B cell (primary cell): ENCODE results near the gene ASPG. TPM values are rescaled to one million over a fixed set of nuclear protein-coding genes. Genes with fewer than 3 reads are reported as not detected.

Experiments
- ATAC-seq: fragments of 200-7000 bp; cut with Tn5 transposase; one replicate; pipeline ENCODE4 v1.10.0; 2021; ENCODE audit warnings: low read depth, mild to moderate bottlenecking, moderate number of reproducible peaks, moderate library complexity
- CTCF ChIA-PET: fragments of 350-600 bp; sonication (Branson Sonifier 250); formaldehyde crosslinking; loops from one replicate; lab custom pipeline; 2021; ENCODE audit warnings: antibody characterized with exemption, inconsistent platforms; lab: Charles Lee
- POLR2A ChIA-PET: fragments of 350-600 bp; sonication (Branson Sonifier 250); formaldehyde crosslinking; loops from one replicate; lab custom pipeline; 2021; ENCODE audit warnings: antibody characterized with exemption; lab: Charles Lee
- DNase-seq: peaks from one replicate; pipeline ENCODE4 v3.0.0; 2013
- H2AFZ ChIP-seq: 2 replicates; pipeline ENCODE4 v1.6.1; 2012; ENCODE audit warnings: mild to moderate bottlenecking, low read depth, low read length; ENCODE audit not compliant: insufficient read depth, poor library complexity, severe bottlenecking
- H3K27ac ChIP-seq, 2 donors: 1 replicate in 1 of 2; 2 replicates in 1 of 2; pipeline ENCODE4 v1.5.1; 2012 to 2013; ENCODE audit warnings: low read length in 2 of 2, mild to moderate bottlenecking in 2 of 2, moderate library complexity in 1 of 2
- H3K27me3 ChIP-seq, 4 experiments: fragments of 200-600 bp in 1 of 4; sonication (generic) in 1 of 4; replicated peaks in 1 of 4; 1 replicate in 2 of 4; 2 replicates in 2 of 4; pipeline versions ENCODE4 v1.6.1 to v1.7.0; 2013 to 2016; ENCODE audit warnings: low read length in 3 of 4, mild to moderate bottlenecking in 2 of 4, mixed read lengths in 1 of 4, moderate library complexity in 1 of 4; ENCODE audit not compliant: insufficient read depth in 4 of 4, control insufficient read depth in 3 of 4; ENCODE audit errors: control extremely low read depth in 1 of 4
- H3K36me3 ChIP-seq, 2 experiments: replicated peaks in 1 of 2; 1 replicate in 1 of 2; 2 replicates in 1 of 2; pipeline versions ENCODE4 v1.6.1 to v1.7.1; 2013; ENCODE audit warnings: low read length in 1 of 2; ENCODE audit not compliant: insufficient read depth in 2 of 2, control insufficient read depth in 1 of 2; ENCODE audit errors: control extremely low read depth in 1 of 2, extremely low read depth in 1 of 2
- H3K4me1 ChIP-seq, 2 donors: fragments of 200-600 bp in 1 of 2; sonication (generic) in 1 of 2; 1 replicate in 1 of 2; 2 replicates in 1 of 2; pipeline versions ENCODE4 v1.5.1 to v1.6.1; 2013 to 2017; ENCODE audit warnings: low read length in 2 of 2; ENCODE audit not compliant: control insufficient read depth in 2 of 2, insufficient read depth in 2 of 2
- H3K4me2 ChIP-seq: replicated peaks from 2 replicates; pipeline ENCODE3; 2012; ENCODE audit warnings: mild to moderate bottlenecking, low read depth, low read length; ENCODE audit not compliant: poor library complexity, severe bottlenecking
- H3K4me3 ChIP-seq, 5 experiments: fragments of 200-600 bp in 1 of 5; sonication (generic) in 1 of 5; 1 replicate in 3 of 5; 2 replicates in 2 of 5; pipeline versions ENCODE4 v1.5.1 to v1.7.0; 2011 to 2016; ENCODE audit warnings: low read length in 4 of 5, mild to moderate bottlenecking in 4 of 5, low read depth in 2 of 5, control low read depth in 1 of 5, moderate library complexity in 1 of 5; ENCODE audit not compliant: insufficient read depth in 1 of 5; ENCODE audit errors: control extremely low read depth in 1 of 5, extremely low read depth in 1 of 5
- H3K79me2 ChIP-seq: fragments of 200-600 bp; sonication (generic); one replicate; pipeline ENCODE4 v1.6.0; 2016; ENCODE audit warnings: low read length; ENCODE audit not compliant: control insufficient read depth, insufficient read depth
- H3K9ac ChIP-seq: fragments of 200-600 bp; sonication (generic); 2 replicates; pipeline ENCODE4 v1.6.1; 2017; ENCODE audit warnings: mild to moderate bottlenecking, low read length, moderate library complexity
- H3K9me3 ChIP-seq, 3 donors: one replicate each; pipeline versions ENCODE4 v1.6.1 to v1.7.1; 2013; ENCODE audit warnings: low read length in 2 of 3; ENCODE audit not compliant: control insufficient read depth in 2 of 3, insufficient read depth in 1 of 3; ENCODE audit errors: control extremely low read depth in 1 of 3
- H4K20me1 ChIP-seq: 2 replicates; pipeline ENCODE4 v1.6.0; 2012; ENCODE audit warnings: mild to moderate bottlenecking, low read length; ENCODE audit not compliant: insufficient read depth, control insufficient read depth, poor library complexity, severe bottlenecking
- H3K27ac Mint-ChIP-seq: one replicate; pipeline ENCODE4 v1.8.0; 2021; ENCODE audit warnings: mixed read lengths
- H3K27me3 Mint-ChIP-seq: one replicate; pipeline ENCODE4 v1.8.0; 2021; ENCODE audit warnings: mixed read lengths
- H3K4me1 Mint-ChIP-seq: one replicate; pipeline ENCODE4 v1.8.0; 2021; ENCODE audit warnings: mixed read lengths
- H3K4me3 Mint-ChIP-seq: one replicate; pipeline ENCODE4 v1.8.0; 2021; ENCODE audit warnings: mixed read lengths
- H3K9me3 Mint-ChIP-seq: one replicate; pipeline ENCODE4 v1.8.0; 2022; ENCODE audit warnings: mixed read lengths; ENCODE audit not compliant: insufficient read depth
- CTCF ChIP-seq: fragments of 200-600 bp; IDR thresholded peaks from one replicate; pipeline ENCODE4 v1.8.0; 2022; ENCODE audit warnings: antibody characterized with exemption, mild to moderate bottlenecking
- EZH2 ChIP-seq: IDR thresholded peaks from 2 replicates; pipeline ENCODE4 v1.6.1; 2012; ENCODE audit warnings: borderline replicate concordance, low read depth, mild to moderate bottlenecking, moderate library complexity, low read length; ENCODE audit not compliant: insufficient read depth, poor library complexity, severe bottlenecking
- WGBS: methylation state at CpG from one replicate; pipeline ENCODE4 v1.1.5; 2013; ENCODE audit warnings: missing lambda C conversion rate; ENCODE audit not compliant: insufficient coverage; 5-methylcytosine and 5-hydroxymethylcytosine counted together
- intact Hi-C: fragments of 100-400 bp; cut with micrococcal nuclease; formaldehyde crosslinking; loops from one replicate; pipeline ENCODE4 v1.10.0; 2022
- polyA plus RNA-seq: library from polyadenylated mRNA; depleted of rRNA; stranded (reverse); fragments of >200 nt; gene quantifications from 2 replicates; pipeline ENCODE4 v1.2.3, GENCODE V29; 2012
- total RNA-seq, 2 donors: library from RNA; stranded (reverse); fragments of 120-200 nt in 1 of 2; gene quantifications; 1 replicate in 1 of 2; 2 replicates in 1 of 2; pipeline versions ENCODE4 v1.2.3 to v1.2.4, GENCODE V29; 2013 to 2022

Gene ASPG
- total and polyA plus RNA-seq, 2 donors (not counting 1 experiment from before 2014, with no cell fraction given): not detected

DNA sequence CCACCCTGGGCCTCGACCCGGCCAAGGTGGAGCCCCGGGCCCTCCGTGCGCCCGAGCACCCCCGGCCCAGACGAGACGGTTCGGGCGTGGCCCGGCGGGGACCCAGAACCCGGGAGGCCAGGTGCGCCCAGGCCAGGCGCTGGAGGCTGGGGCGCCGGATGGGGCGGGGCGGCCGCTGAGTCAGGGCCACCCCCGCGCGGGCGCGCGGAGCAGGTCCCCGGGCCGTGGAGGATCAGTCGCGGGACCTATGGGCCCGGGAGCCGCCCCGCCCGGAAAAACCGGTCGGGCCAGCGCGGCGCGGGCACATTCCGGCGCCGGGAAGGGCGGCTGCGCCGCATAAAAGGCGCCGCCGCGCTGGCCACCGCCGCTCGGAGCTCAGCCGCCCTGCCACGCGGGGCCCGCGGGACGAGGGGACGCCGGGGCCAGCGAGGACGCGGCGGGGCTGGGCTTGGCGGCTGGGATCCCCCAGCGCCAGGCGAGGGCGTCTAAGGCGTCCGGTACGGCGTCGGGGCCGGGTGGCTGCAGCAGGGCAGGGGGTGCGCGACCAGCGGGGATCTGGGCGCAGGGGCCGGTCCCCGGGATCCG is 31.3 kb downstream of the ASPG start:
- Histone ChIP-seq H3K4me2 (peak overlapping the region; percentile 77), H3K27ac (no peak overlapping the region), H3K4me1 (peaks cover 5% of the 10 kb centered on the region in 2 donors), H3K79me2 (no peaks in the 10 kb centered on the region), H3K27me3 (peaks cover 0 to 20% (median 5%) of the 10 kb centered on the region in 4 experiments), H3K36me3 (no peaks in the 10 kb centered on the region), H3K9ac (peak overlapping the region; percentile 43), H4K20me1 (no peaks in the 10 kb centered on the region), H3K4me3 (peak overlapping the region in 3 of 5 experiments; percentile 39 to 47 (median 40)), H2AFZ (peak overlapping the region; percentile 28), H3K9me3 (peaks cover 0 to 7% (median 0%) of the 10 kb centered on the region in 3 donors)
- Mint-ChIP-seq H3K27ac (no peak overlapping the region), H3K4me1 (peaks cover 8% of the 10 kb centered on the region), H3K4me3 (peak overlapping the region; percentile 62), H3K27me3 (peaks cover 31% of the 10 kb centered on the region), H3K9me3 (no peaks in the 10 kb centered on the region)
- intact Hi-C loops: no loop called here
- CTCF ChIA-PET: no interaction called here
- ATAC-seq (no peak), DNase-seq (no peak)
- 5% methylated on average over 83 of the region's 83 CpGs for WGBS
- POLR2A ChIA-PET: no interaction called here
- TF ChIP-seq CTCF: no peak
- TF ChIP-seq EZH2: no peak

DNA sequence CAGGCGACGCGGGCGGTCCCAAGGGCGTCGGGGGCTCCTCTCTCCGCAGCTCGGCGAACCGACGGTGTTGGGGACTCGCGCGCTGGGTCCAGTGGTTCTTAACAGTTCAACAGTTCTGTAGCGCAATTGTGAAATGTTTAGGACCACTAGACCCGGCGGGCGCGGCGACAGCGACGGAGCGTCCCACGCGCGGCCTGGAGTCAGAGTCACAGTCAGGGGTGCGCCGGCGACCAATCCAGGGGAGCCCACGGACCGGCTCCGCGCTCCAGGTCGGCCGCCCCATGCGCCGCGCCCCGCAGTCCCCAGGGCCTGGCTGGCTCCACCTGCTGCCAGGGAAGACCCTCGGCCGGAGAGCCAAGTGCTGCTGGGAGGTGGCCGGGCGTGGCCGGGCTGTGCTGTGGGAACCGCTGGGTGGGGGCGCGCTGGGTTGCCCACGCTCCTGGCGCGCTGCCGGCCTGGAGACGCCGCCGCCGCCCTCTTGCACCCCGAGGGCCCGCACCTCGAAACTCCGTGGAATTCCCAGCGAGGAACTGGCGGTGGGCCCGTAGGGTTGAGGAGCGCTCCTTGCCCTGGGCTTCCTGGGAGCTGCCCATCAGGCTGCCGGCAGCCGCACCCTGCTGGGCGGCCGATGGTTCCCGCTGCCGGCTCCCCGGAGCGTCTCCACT is 32.0 kb downstream of the ASPG start:
- ATAC-seq (no peak), DNase-seq (no peak)
- Mint-ChIP-seq H3K9me3 (no peaks in the 10 kb centered on the region), H3K27ac (no peak overlapping the region), H3K4me3 (peak overlapping the region; percentile 62), H3K4me1 (peaks cover 8% of the 10 kb centered on the region), H3K27me3 (peaks cover 31% of the 10 kb centered on the region)
- Histone ChIP-seq H4K20me1 (no peaks in the 10 kb centered on the region), H3K4me1 (peaks cover 5% of the 10 kb centered on the region in 2 donors), H3K9me3 (peaks cover 0 to 7% (median 0%) of the 10 kb centered on the region in 3 donors), H3K79me2 (no peaks in the 10 kb centered on the region), H3K4me3 (no peak overlapping the region), H3K27ac (no peak overlapping the region), H3K36me3 (no peaks in the 10 kb centered on the region), H3K9ac (no peak overlapping the region), H2AFZ (no peak overlapping the region), H3K27me3 (peaks cover 0 to 20% (median 5%) of the 10 kb centered on the region in 4 experiments), H3K4me2 (peak overlapping the region; percentile 77)
- WGBS: 18% methylated on average over 71 of the region's 71 CpGs
- TF ChIP-seq EZH2 (no peak), CTCF (no peak)
- CTCF ChIA-PET: no interaction called here
- intact Hi-C loops: no loop called here
- POLR2A ChIA-PET: no interaction called here
